HG02642 (cell line): ENCODE results near the gene ARL5A.
A peak's percentile ranks its signal among the peaks of the same experiment; 100 is the strongest.

Source experiments
- ATAC-seq: cut with Tn5 transposase; IDR thresholded peaks from one replicate; pipeline ENCODE4 v1.9.1; 2021; ENCODE audit warnings: mild to moderate bottlenecking; ENCODE audit not compliant: unreplicated experiment, poor library complexity

Gene ARL5A

DNA sequence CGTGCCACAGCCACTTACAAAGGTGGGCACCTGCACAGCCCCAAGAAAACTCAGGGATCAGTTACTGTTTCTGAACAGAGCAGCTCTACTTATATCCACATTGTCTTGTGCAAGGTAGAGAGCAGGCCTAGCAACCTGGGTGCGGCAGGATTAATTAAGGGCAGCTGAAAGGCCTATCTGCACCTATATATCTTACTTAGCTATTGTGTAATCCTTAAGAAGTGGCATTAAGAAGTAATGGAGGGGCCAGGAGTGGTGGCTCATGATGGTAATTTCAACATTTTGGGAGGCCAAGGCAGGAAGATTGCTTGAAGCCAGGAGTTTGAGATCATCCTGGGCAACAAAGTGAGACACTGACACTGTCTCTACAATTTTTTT lies 12.8 kb upstream of the ARL5A start:
- ATAC-seq = no peak

DNA sequence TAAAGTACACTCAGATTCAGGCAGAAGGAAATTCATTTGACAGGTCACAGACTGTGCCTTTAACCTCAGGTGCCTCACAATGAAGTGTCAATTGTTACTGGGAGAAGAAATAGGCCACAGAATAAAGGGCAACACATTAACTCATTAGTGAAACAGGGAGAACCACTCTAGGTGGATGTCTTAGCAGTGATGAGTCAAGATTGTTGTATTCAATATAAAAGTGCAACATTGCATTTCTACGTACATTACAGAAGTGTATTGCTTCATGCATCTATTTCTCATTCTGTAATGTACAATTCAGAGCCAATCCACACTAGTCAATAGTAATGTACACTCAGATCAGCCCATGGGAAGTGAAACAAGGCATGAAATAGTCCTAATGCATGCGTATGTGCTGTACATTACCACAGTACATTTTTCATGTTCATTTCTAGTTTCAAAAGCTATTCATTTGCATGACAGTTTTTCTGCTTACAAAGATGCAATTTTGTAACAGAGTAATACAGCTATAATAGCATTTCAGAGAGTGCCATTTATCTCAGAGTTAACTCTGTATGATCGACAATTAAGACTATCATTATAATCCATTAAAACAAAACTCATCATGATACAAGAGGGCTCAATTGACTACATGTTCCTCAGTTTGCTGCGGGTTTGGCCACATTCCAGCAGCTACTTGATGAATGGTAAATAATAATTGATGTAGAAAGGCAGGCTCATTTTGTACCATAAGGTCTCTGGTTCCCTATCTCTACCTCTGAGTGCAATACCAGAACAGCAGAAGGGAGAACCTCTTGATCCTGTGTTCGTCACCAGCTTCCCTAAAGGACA lies 12.2 kb upstream of the ARL5A start:
- ATAC-seq = peak; percentile 99

DNA sequence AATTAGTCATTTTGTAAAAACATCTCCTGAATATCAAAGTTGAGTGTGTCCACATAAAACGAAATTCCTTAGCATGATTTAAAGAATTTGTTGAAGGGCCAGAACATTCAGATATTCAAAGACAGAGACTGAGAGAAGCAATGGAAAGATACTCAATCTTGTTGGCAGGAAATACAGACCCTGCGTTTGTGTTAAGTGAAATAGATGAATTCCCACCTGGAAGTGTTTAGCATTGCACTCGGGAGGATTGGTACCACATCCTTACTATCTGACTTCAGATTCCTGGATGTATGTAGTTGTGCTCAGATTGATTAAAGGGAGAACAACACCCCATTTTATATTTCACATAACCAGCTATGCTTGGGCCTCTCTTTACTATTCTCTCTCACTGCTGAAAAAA lies 9.7 kb upstream of the ARL5A start:
- no peak for ATAC-seq

DNA sequence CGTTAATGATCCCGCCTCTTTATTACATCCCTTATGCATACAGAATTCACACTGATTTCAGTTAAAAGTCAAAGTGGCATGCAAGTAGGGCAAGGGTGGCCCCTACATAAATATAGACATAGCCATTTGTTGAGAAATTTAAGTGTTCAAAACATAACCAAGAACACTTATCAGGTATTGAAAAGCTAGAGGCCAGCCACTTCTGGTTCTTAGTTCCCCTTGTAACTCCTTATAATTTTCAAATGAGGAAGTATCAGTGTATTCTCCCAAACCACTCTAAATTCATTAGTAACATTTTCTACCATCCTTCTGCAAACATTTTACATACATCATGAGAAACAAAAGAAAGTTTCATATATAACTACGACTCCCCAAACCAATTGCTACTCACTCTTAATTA lies 5.8 kb upstream of the ARL5A start:
- peak; percentile 59 for ATAC-seq

DNA sequence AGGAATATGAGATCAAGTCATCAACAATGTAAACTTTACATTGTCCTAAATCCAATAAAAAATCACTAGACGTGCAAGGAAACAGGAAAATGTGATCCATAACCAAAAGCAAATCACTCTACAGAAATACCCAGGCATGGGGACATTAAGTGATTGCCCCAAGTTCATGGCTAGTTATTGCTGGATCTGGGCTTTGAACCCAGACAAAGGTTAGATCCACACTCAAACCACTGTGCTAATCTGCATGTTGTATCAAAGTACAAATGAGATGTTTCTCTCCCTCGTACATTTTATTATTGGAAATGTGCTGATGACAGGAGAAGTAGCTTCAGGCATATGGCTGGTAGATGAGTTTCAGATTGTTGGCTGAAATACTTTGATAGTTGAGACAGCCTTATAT lies 2.7 kb upstream of the ARL5A start:
- no peak for ATAC-seq

DNA sequence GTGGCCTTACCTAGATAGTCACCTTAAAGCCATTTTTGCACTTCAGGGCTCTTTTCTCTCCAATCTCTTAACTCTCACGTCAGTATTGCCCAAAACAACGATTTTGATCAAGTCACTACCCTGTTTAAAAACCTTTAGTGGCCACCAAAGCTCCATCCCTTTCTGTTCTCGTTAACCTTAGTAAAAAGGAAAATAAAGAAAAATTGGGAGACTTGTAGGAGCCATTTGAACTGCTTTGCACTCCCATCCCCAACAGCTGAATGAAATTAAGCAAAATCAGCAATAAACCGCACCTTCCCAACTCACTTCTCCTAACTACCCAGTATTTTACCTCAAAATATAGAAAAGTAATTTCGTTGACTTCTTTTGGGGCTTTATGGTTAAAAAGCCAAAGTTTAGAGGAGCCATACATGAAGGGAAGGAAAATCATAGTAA lies 686 bp upstream of the ARL5A start:
- no peak for ATAC-seq

DNA sequence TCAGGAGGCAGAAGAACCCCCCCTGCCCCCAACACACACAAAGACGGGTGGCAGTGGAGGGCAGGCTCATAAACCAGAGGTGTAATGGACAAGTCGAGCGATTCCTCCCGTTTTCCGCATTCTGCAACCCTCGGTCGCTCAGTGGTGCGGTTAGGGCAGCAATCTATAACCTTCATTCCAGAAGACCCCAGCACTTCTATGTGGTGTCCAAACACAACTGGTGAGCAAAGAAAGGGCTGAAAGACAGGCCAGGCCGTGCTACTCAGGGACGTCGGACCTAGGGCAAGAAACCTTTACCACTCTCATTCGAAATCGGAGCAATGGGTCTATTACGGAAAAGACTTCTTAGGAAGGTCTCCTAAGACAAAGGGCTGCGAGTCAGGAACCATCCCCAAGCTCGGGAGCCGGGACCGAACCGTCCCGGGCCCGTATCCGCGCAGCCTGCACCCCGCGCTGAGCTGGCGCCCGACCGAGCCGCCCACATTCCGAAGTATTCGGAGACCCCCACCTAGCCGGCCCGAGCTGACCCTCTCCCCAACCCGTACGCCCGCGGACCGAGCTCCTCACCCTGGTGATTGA lies 568 bp downstream of the ARL5A start:
- peak; percentile 37 for ATAC-seq

DNA sequence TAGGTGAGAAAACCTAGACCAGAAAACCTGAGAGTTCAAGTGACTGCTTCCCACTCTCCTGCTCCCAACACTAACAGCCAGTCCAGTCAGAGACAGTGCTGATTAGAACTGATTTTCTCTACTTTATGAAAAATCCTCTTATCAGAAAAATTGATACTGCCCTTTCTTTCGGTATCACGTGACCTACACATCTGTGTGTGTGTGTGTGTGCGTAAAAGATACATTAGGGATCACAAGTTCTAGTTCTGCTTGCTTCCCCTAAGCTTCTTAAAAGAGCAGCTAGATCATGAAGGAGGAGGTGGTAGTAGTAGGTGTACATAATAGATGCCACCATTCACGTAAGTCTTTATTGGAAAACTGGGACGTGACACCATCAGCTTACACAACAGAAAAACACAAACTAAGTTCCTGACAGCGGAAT lies 1.5 kb downstream of the ARL5A start:
- ATAC-seq = no peak

DNA sequence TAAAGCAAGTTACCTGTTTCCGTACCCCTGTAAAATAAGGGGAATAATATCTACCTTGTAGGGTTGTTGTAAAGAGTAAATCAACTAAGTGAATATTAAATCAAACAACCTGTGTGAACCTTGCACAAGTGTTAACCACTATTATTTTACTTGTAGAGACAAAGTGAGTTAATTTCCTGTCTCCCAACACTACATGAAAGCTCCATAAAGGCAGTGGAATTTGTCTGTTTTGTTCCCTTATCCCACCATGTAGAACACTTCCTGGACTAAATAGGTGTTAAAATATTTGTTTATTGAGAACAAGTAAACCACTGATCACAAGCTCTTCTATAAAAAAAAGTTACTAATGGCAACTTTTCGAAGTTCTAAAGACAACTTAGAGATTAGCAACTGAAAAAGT lies 3.3 kb downstream of the ARL5A start:
- no peak for ATAC-seq

DNA sequence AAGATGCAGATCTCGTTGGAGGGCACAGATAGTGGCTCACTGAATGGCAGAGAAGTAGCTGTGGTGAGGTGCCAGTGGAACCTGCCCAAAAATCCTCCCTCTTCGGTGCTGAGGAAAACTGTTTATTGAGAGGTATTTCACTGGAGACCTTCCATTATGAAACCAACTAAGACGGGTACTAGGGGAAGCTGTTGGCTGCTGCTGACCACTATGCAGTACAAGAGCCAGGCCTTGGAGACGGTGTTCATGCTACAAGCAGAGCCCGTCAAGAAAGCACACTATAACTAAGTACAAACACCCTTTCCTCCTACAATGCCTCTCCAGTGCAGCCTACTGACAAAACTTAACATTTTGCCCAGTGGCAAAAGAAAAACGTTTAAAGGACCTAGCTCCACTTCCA lies 4.6 kb downstream of the ARL5A start:
- no peak for ATAC-seq

DNA sequence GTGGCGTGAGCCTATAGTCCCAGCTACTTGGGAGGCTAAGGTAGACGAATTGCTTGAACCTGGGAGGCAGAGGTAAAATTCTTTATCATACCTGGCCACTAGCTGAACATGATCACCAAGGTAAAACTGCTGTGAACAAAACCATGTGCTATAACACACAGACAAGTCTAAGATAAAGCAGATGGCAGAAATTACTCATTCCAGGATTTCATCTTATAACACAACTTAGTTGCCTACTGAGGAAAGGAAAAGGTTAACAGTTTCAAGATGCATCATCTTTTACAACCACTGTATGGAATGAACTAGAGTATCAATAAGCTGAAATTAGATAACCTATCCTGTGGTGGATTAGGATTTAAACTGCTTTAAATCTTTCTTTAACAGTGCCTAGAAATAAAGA lies 8.3 kb downstream of the ARL5A start:
- ATAC-seq = peak; percentile 70

DNA sequence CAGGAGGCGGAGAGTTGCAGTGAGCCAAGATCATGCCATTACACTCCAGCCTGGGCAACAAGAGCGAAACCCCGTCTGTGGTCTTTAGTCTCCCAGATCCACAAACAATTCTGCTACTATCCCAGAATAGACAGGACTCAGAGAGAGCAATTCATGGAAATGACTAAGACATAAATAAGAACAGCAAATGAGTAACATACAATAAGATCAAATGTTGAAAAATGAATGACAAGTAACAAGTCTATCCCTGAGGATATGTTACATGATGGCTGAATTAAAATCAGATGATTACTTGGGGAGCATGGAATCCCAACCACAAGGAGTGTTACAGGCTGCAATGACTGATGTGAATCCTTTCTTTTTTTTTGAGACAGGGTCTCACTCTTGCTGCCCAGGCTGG lies 10.3 kb downstream of the ARL5A start:
- ATAC-seq = no peak

DNA sequence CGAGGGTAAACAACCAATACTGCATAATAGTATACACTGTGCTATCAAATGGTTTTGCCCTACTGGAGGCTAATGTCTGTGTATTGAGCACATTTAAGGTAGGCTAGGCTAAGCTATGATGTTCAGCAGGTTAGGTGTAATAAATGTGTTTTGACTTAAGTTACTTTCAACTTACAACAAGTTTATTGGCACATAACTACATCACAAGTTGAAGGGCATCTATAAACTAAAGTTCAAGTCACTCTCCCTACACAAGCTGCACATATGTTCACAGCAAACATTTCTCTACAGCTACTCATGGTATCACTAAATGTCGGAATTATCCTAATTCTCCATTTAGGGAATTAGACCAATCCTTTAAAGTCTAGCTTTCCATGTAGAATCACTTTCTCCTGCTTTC lies 11.4 kb downstream of the ARL5A start:
- ATAC-seq = no peak

DNA sequence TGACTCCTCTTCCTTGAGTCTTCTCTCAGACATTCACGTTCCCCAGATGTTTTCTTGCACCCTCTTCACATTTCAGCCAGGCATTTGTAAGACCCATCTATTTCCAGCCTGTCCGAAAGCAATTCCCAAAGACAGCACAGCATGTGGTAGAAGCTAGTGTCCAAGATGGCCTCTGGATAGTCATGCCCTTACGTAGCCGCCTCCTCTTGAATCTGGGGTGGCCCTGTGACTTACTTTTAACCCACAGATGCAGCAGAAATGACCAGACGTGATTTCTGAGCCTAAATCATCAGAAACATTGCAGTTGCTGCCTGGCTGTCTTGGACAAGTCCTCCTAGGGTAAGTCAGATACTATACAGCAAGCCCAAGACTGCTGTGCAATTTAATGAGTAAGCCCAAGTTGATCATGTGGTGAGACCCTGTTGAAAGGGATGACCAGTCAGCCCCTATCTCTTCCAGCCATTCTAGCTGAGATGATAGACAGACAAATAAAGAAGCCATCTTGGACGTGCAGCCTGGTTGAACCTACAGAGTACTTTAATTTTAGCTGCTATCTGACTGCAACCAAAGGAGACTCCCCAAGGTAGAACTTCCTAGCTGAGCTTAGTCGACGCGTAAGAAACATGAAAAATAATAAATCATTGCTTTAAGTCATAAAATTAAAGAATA lies 12.3 kb downstream of the ARL5A start:
- no peak for ATAC-seq

DNA sequence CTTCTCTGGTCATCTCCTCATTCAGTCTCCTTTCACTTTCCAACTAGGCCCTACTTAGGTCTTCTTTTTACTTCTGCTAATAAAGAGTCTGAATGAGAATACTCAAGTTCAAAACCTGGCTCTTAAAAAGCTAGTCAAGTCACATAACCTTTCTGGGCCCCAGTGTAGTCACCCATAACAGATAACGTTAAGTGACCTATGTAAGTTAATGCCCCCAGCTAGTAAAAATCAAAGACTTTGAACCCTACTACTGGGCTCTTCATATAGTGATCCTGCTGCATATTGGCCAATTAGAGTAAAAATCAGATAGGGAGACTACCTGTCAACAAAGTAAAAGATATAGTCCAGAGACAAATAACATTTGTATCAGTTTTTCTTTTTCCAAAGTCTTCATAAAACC lies 17.7 kb downstream of the ARL5A start:
- no peak for ATAC-seq

DNA sequence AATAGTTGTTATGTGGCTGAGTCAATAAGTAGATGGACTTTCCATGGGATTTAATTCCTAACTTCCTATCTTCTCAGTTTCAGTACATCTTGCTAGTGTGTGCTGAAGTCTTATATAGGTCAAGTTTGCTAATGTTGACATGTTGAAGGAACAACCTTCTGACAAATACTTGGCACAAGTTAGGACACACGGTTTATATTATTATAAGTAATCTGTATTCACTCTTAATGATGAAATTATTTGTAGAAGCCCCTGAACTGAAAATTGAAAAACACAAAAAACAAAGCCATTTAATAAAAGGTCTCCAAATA lies 19.2 kb downstream of the ARL5A start:
- ATAC-seq = no peak

DNA sequence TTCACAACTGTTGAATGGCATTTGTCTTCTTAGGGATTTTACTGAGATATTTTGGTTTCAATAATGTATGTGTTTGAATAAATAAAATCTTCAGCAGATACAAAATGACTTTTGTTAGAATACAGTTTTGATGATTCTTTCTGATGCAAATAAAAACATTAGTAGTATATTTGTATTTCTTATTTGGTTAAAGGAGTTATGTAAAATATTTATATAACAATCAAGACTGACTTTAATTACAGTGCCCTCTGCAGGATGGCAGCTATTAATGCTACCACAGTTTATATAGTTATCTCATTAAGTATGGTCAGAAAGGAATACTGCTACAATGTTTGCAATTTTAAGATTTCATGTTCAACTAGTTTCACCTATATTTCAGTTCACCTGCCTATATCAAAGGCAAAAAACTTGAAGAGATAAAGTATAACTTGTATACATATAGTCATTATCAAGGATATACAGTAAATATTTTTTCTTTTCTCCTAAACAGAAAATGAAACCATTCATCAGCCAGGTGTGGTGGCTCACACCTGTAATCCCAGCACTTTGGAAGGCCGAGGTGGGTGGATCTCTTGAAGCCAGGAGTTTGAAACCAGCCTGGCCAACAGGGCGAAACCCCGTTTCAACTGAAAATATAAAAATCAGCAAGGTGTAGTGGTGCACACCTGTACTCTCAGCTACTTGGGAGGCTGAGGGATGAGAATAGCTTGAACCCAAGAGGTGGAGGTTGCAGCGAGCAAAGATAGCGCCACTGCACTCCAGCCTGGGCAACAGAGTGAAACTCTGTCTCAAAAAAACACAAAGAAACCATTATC lies 19.8 kb downstream of the ARL5A start:
- no peak for ATAC-seq

DNA sequence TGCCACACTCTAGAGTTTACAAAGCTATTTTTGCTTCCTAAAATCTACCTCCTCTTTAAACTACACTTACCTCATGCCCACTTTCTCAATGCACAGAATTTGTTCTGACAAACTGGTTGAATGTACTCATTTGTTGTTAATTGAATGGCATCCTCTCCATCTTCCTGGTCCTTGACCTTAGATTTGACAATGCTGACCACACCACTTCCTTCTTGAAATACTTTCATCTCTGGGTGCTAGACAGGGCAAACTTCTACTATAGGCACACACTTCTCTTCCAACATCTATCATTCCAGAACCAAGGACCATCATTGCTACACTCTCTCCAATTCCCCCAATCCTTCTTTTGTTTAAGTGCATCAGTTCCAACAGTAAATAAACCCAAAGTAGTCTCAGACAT lies 22.3 kb downstream of the ARL5A start:
- ATAC-seq = no peak

DNA sequence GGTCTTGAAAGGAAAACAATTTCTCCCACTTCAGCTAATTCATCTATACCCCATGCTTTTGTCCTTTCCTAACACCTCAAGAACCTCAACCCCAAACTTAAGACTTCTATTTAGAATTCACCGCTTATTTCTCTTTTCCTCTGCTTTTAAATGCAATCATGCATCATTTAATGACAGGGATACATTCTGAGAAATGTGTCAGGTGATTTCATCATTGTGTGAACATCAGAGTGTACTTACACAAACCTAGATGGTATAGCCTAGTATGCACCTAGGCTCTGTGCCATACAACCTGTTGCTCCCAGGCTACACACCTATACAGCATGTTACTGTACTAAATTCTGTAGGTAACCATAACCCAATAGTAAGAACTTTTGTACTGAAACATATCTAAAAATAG lies 22.9 kb downstream of the ARL5A start:
- ATAC-seq = no peak

DNA sequence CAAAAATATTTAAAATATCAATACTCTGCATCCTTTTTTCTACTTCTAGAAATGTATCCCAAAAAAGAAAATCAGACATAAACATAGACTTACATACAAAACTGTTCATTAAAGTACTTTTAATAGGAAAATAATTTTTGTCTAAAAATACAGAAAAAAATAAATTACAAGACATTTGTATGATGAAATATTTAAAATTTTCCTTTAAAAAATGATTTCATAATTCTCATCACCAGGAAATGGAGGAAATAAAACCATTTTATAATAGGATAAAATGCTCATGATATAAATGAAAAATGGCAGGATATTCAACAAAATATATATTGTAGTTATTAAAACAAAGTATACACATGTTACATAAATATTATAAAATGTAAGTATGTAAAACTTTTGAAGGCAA lies 24.4 kb downstream of the ARL5A start:
- no peak for ATAC-seq

DNA sequence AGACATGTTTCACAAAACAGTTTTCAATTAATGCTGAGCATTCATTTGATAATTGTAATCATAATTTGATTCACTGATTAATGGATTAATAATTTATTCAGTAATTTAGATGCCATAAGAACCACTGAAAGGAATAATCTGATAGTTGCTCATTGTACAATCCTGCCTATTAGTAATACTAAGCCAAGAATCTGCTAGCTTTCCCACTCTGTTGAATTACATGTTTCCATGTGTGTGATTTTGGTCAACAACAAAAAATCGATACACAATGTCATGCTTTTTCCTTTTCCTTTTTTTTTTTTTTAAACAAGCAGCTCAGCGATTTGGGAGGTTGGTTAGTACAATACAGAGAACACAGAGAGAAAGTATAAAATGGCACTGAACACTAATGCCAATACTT lies 25.9 kb downstream of the ARL5A start:
- no peak for ATAC-seq
